K562 (cell line): ENCODE measurements around the gene ARHGEF9. TPM values are rescaled to one million over a fixed set of nuclear protein-coding genes. Genes with fewer than 3 reads are reported as not detected.
"Not testable (repeated sequence)": the region's sequence is repeated elsewhere in the genome, so short reads cannot be mapped to it uniquely, and the experiment has no call there.

Experiments
- ATAC-seq: fragments of 200-7000 bp; cut with Tn5 transposase; 3 replicates; pipeline ENCODE4 v1.9.1; 2020; ENCODE audit warnings: moderate library complexity
- BruUV-seq: library from RNA; stranded (reverse); fragments of 400-500 nt; replicated peaks from 2 replicates; lab custom pipeline; 2021; lab: Mats Ljungman, UMichigan
- CTCF ChIA-PET: fragments of 300-600 bp; formaldehyde crosslinking; extraction: SDS; loops from one replicate; lab custom pipeline; 2021; ENCODE audit warnings: low intra/inter-chr PET ratio; lab: Yijun Ruan, JAX
- POLR2A ChIA-PET: fragments of 300-600, 350-650 bp; sonication (Branson Sonifier 250); formaldehyde crosslinking; extraction: SDS; loops from one replicate; lab custom pipeline; 2021; ENCODE audit warnings: antibody characterized with exemption, inconsistent platforms; lab: Yijun Ruan, JAX
- DNase-seq, 4 experiments: peaks; one replicate each; pipeline versions ENCODE4 v3.0.0 to v3.0.0-alpha.2; 2011 to 2018; ENCODE audit warnings: low spot score in 3 of 4, mixed read lengths in 3 of 4; ENCODE audit errors: extremely low read depth in 1 of 4
- FAIRE-seq: peaks from 2 replicates; lab custom pipeline; 2011; peaks lifted over from hg19 to GRCh38; lab: Jason Lieb, UNC
- H2AFZ ChIP-seq: 2 replicates; pipeline ENCODE4 v1.6.0; 2011; ENCODE audit warnings: low read depth, low read length, control low read depth, inconsistent platforms
- H3K27ac ChIP-seq: fragments of 200-600 bp; 3 replicates; pipeline ENCODE4 v1.8.0; 2011; ENCODE audit warnings: low read depth, mild to moderate bottlenecking, control low read depth, inconsistent platforms, low read length, moderate library complexity, mixed read lengths; ENCODE audit errors: extremely low read depth
- H3K27me3 ChIP-seq, 2 experiments: fragments of 300-600 bp in 1 of 2; 2 replicates in 1 of 2; 3 replicates in 1 of 2; pipeline versions ENCODE4 v1.6.0 to v1.8.0; 2011; ENCODE audit warnings: inconsistent platforms in 2 of 2, low read length in 2 of 2, mild to moderate bottlenecking in 1 of 2, mixed read lengths in 1 of 2, moderate library complexity in 1 of 2; ENCODE audit not compliant: control insufficient read depth in 2 of 2, insufficient read depth in 2 of 2
- H3K36me3 ChIP-seq: fragments of 300-600 bp; 3 replicates; pipeline ENCODE4 v1.8.0; 2011; ENCODE audit warnings: mild to moderate bottlenecking, low read length, inconsistent platforms; ENCODE audit not compliant: control insufficient read depth, insufficient read depth
- H3K4me1 ChIP-seq, 2 experiments: fragments of 200-600 bp in 1 of 2; replicated peaks in 1 of 2; 2 replicates in 1 of 2; 3 replicates in 1 of 2; pipeline versions ENCODE4 v1.5.1 to v1.8.0; 2011; ENCODE audit warnings: inconsistent platforms in 2 of 2, low read length in 2 of 2, mild to moderate bottlenecking in 1 of 2, mixed read lengths in 1 of 2, moderate library complexity in 1 of 2; ENCODE audit not compliant: control insufficient read depth in 2 of 2, insufficient read depth in 2 of 2
- H3K4me2 ChIP-seq: 2 replicates; pipeline ENCODE4 v1.6.1; 2011; ENCODE audit warnings: low read length, control low read depth, inconsistent platforms, mixed read lengths; ENCODE audit not compliant: insufficient read depth
- H3K4me3 ChIP-seq: fragments of 200-600 bp; sonication (generic), shearing (Covaris generic); 2 replicates; pipeline ENCODE4 v1.5.1; 2016; ENCODE audit warnings: control low read depth, inconsistent platforms
- H3K79me2 ChIP-seq: fragments of 200-600 bp; 3 replicates; pipeline ENCODE4 v1.8.0; 2011; ENCODE audit warnings: low read length, inconsistent platforms; ENCODE audit not compliant: control insufficient read depth, insufficient read depth
- H3K9ac ChIP-seq, 2 experiments: 2 replicates each; pipeline versions ENCODE4 v1.6.0 to v1.6.1; 2011; ENCODE audit warnings: low read depth in 2 of 2, low read length in 2 of 2, control low read depth in 1 of 2, inconsistent platforms in 1 of 2, mild to moderate bottlenecking in 1 of 2, mixed read lengths in 1 of 2; ENCODE audit not compliant: insufficient read depth in 1 of 2
- H3K9me1 ChIP-seq: one replicate; pipeline ENCODE4 v1.6.0; 2011; ENCODE audit warnings: inconsistent platforms, mild to moderate bottlenecking, low read length, moderate library complexity; ENCODE audit not compliant: control insufficient read depth, insufficient read depth
- H3K9me3 ChIP-seq: replicated peaks from 2 replicates; pipeline ENCODE4 v1.5.1; 2011; ENCODE audit warnings: low read depth, low read length, inconsistent platforms; ENCODE audit not compliant: control insufficient read depth, insufficient read depth
- H4K20me1 ChIP-seq: replicated peaks from 2 replicates; pipeline ENCODE4 v1.6.1; 2011; ENCODE audit warnings: low read length, inconsistent platforms, mixed read lengths; ENCODE audit not compliant: control insufficient read depth, insufficient read depth
- IRF1 ChIP-seq: sonication (generic); formaldehyde crosslinking; IDR thresholded peaks from 2 replicates; pipeline ENCODE4 v1.8.0; 2022; ENCODE audit warnings: missing genetic modification reagents, mild to moderate bottlenecking, borderline replicate concordance
- NCOA1 ChIP-seq: fragments of 450-650 bp; IDR thresholded peaks from 2 replicates; pipeline ENCODE4 v1.6.1; 2016; ENCODE audit warnings: low read depth
- PHB2 ChIP-seq: fragments of 450-650 bp; IDR thresholded peaks from 2 replicates; pipeline ENCODE4 v1.6.1; 2017; ENCODE audit warnings: low read depth
- ZNF140 ChIP-seq: fragments of 250-450 bp; sonication (Bioruptor Pico); IDR thresholded peaks from 2 replicates; pipeline ENCODE4 v1.8.0; 2021; ENCODE audit warnings: moderate library complexity, mild to moderate bottlenecking, inconsistent platforms
- WGBS: fragments of 100-300 bp; shearing (Covaris generic); methylation state at CpG from one replicate; pipeline ENCODE4 v1.1.6; 2016; ENCODE audit warnings: low coverage, mixed read lengths; ENCODE audit not compliant: insufficient coverage; ENCODE audit errors: missing lambda C conversion rate; 5-methylcytosine and 5-hydroxymethylcytosine counted together
- in situ Hi-C: fragments of 300-500 bp; cut with MboI; formaldehyde crosslinking; loops from 4 replicates; pipeline ENCODE4 v1.15.0; 2018; ENCODE audit warnings: inconsistent platforms, mixed read lengths
- intact Hi-C: fragments of 100-400 bp; cut with micrococcal nuclease; formaldehyde crosslinking; loops from 2 replicates; pipeline ENCODE4 v1.14.2; 2022
- polyA plus RNA-seq, 8 experiments: library from polyadenylated mRNA; depleted of rRNA in 4 of 8; stranded (reverse) in 5 of 8; unstranded in 3 of 8; fragments of >200 nt; fragmentation: Nextera tagmentation in 2 of 8; fragmentation: Illumina TruSeq in 1 of 8; extraction: Ambion mirVana in 2 of 8; extraction: Trizol in 1 of 8; gene quantifications; 2 replicates each; pipeline versions ENCODE4 v1.2.1 to v1.2.3, GENCODE V29; 2011 to 2014; ENCODE audit warnings: inconsistent platforms in 1 of 8, missing spikeins in 1 of 8
- total RNA-seq, 7 experiments: library from RNA; depleted of rRNA in 6 of 7; stranded (reverse); fragments of >200 nt in 6 of 7; fragmentation: Illumina TruSeq in 2 of 7; extraction: Trizol in 2 of 7; gene quantifications; 2 replicates each; pipeline versions ENCODE4 v1.2.1 to v1.2.3, GENCODE V29; 2011 to 2021; ENCODE audit warnings: low replicate concordance in 1 of 7
- TF ChIP-seq, protein P1 (sequence below): fragments of 450-650 bp; IDR thresholded peaks from one replicate; pipeline ENCODE4 v1.6.1; 2018; ENCODE audit warnings: mild to moderate bottlenecking, moderate library complexity; ENCODE audit not compliant: partially characterized antibody

Gene ARHGEF9
- total and polyA plus RNA-seq, 9 of the 15 experiments (the other 6 are each of a cell fraction or from before 2014, with no cell fraction given), result 0.09 to 0.24 (median 0.15) TPM; not detected in 2

DNA sequence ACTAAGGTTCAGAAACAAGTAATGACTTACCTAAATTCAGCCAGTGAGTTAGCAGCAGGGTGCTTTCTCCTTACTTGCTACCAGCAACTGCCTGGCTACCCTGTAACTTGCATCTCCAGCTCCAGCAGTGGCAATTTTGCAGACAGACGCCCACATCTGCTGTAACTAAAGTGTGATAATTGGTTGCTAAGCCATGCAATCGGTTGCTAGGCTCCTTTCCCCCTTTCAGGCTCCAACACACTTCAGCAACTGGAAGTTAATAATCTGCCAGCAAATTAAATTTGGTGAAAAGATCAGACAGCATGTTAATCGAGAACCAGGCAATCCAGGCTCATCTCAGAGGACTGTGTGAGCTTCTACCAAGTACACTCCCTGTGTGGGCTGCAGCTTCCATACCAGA is 24.2 kb upstream of the ARHGEF9 start (continued):
- TF ChIP-seq IRF1 (CRISPR knock-in tag) (no peak), ZNF140 (CRISPR knock-in tag) (no peak)

- BruUV-seq, in situ Hi-C loops, ATAC-seq, H3K27me3 ChIP-seq, intact Hi-C loops, FAIRE-seq, H3K9me1 ChIP-seq, H2AFZ ChIP-seq, H3K36me3 ChIP-seq, H3K9me3 ChIP-seq, H3K4me1 ChIP-seq, CTCF ChIA-PET, H4K20me1 ChIP-seq, DNase-seq, H3K4me3 ChIP-seq, H3K27ac ChIP-seq, H3K9ac ChIP-seq, H3K79me2 ChIP-seq, POLR2A ChIA-PET, H3K4me2 ChIP-seq: not testable (repeated sequence)
- WGBS, result 0% methylated on average over 2 of the region's 2 CpGs
Measured at GRCh38 chrX:63795406-63795805, 10.4 kb upstream of the ARHGEF9 start.

- no peak for DNase-seq
- Histone ChIP-seq H3K4me1 (no peaks in the 10 kb centered on the region), H3K4me3 (no peak overlapping the region), H3K27ac (no peak overlapping the region), H3K36me3 (no peaks in the 10 kb centered on the region), H3K4me2 (no peak overlapping the region), H3K9me1 (no peaks in the 10 kb centered on the region), H3K9ac (no peak overlapping the region), H4K20me1 (no peaks in the 10 kb centered on the region), H3K79me2 (no peaks in the 10 kb centered on the region), H3K9me3 (no peaks in the 10 kb centered on the region), H3K27me3 (no peaks in the 10 kb centered on the region), H2AFZ (no peak overlapping the region)
- ChIA-PET CTCF (no interaction called here), POLR2A (no interaction called here)
- in situ Hi-C loops (no loop called here), intact Hi-C loops (no loop called here)
- no peak for ATAC-seq
- no CpG with 5 or more reads among the region's 4 CpGs for WGBS
- no TSS peak for BruUV-seq
- FAIRE-seq, result no peak
- TF ChIP-seq NCOA1 (no peak), PHB2 (no peak)
- TF ChIP-seq, protein P1, sequence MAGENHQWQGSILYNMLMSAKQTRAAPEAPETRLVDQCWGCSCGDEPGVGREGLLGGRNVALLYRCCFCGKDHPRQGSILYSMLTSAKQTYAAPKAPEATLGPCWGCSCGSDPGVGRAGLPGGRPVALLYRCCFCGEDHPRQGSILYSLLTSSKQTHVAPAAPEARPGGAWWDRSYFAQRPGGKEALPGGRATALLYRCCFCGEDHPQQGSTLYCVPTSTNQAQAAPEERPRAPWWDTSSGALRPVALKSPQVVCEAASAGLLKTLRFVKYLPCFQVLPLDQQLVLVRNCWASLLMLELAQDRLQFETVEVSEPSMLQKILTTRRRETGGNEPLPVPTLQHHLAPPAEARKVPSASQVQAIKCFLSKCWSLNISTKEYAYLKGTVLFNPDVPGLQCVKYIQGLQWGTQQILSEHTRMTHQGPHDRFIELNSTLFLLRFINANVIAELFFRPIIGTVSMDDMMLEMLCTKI, result no peak
Measured at GRCh38 chrX:63785708-63786040, 660 bp upstream of the ARHGEF9 start.
